ENCODE measurements around the gene LDHD.
"Not testable (repeated sequence)": the region's sequence is repeated elsewhere in the genome, so short reads cannot be mapped to it uniquely, and the experiment has no call there.

GRCh38 chr16:75129421-75130149 is 13.0 kb upstream of the LDHD start:
- not testable (repeated sequence) for TF ChIP-seq POLR2A, CTCF (IDR thresholded peaks at IDR 0.05)
